HG03342 (cell line): ENCODE data around the gene ATP1A4.

Experiments used
- ATAC-seq: cut with Tn5 transposase; IDR thresholded peaks from one replicate; pipeline ENCODE4 v1.9.1; 2021; ENCODE audit warnings: mild to moderate bottlenecking, moderate library complexity; ENCODE audit not compliant: unreplicated experiment

Gene ATP1A4

GRCh38 chr1:160169553-160170399 lies 18.4 kb downstream of the ATP1A4 start:
- peak; percentile 74 for ATAC-seq

- ATAC-seq = no peak
Measured at GRCh38 chr1:160171354-160171753, 20.0 kb downstream of the ATP1A4 start.

GRCh38 chr1:160171980-160172379 lies 20.6 kb downstream of the ATP1A4 start:
- ATAC-seq = no peak

DNA sequence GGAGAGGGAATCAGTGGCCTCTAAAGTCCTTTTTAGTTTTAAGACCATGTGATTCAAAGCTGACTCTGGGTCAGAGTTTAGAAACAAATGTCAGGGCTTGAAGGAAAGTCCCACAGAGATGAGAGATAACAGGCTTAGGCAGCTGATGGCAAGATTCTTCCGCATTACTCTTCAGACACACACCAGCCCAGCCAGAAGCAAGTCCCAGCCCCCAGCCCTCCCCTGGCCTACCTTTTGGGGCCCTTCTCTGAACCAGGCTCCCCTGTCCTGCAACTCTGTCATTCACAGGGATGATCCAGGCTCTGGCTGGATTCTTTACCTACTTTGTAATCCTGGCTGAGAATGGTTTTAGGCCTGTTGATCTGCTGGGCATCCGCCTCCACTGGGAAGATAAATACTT lies 25.8 kb downstream of the ATP1A4 start:
- no peak for ATAC-seq

DNA sequence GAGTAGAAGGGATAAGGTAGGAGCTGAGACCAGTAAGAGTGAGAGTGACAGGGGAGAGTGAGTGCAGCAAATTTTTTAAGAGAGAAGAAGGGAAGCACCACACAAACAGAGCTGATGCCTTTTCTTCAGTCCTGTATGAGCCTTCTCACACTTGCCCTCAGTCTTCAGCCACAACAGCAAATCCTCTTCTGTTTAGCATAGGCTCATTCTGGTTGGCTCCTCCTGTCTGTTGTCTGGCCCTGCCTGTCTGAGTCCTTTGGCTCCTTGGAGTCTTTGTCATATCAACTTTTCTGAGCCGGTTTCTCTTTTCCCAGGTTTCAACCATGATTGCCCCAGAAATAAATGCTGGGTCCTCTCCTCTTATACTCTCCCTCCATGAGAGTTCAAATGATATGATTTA lies 26.3 kb downstream of the ATP1A4 start:
- ATAC-seq = no peak

GRCh38 chr1:160178731-160179130 lies 27.3 kb downstream of the ATP1A4 start:
- no peak for ATAC-seq

GRCh38 chr1:160179336-160179735 lies 27.9 kb downstream of the ATP1A4 start:
- no peak for ATAC-seq

GRCh38 chr1:160186246-160186645 lies 34.8 kb downstream of the ATP1A4 start:
- no peak for ATAC-seq

- ATAC-seq = no peak
Measured at GRCh38 chr1:160186729-160187128, 35.3 kb downstream of the ATP1A4 start.

DNA sequence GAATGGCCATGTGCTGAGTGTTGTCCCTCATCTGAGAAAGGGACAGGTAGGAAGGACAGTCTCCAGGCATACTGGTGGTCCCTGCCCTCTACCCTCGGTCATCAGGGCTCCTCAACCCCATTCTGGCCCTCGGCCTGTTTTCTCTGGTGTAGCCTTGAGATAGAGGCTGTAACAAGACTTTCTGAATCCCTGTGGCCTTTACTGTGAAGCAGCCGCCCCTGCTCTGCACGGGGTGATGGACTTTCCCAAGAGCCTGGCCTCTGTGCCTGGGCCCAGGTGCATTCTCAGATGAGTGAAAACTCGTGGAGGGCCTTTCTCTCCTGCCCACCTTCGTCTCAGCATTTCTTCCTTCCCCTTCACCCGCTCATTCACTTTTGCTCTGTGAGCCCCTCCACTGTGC lies 36.0 kb downstream of the ATP1A4 start:
- ATAC-seq = no peak

GRCh38 chr1:160188341-160188740 lies 36.9 kb downstream of the ATP1A4 start:
- ATAC-seq = no peak

DNA sequence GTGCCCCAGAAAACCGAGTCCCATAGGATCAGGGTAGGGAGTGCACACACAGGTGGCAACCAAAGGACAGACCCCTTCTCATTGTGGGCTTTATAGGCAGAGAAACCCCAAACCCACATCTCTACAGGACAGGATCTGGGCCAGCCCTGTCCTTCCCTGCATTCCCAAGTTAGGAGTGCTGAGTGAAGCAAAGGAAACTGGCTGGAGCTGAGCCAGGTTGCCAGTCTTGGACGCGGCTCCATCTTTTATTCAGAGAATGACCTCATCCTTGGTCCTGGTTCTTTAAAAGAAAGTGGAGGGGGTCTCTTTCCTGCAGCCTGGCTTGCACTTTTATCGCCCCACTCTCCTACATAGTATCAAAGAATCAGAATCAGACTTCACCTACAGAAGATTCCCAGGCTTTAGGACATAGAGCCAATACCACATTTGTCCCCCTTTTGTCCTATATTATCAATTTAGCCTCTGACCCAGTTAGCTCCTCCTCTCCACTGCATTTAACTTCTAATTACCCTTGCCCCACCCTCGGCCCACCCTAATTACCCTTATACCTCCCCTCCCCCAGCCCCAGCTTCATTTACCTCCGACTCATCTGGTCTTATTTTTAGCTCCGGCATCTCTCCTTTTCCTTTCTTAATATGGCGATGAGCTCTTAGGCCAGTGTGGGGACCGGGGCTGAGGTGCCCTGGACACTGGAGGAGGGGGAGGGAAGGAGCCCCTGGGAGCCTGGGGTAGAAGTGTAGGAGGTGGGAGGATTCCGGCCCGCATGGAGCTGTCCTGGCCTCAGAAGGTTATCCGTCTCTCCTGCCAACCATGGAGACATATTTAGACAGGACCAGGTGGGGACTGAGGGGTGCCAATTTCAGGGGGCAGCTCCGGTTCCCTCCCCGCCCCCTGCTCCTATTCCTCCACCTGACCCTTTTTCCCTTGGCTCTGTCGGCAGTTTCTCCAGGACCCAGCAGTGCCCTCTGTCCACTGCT lies 38.5 kb downstream of the ATP1A4 start, which contains the start of gene CASQ1:
Gene CASQ1, plus strand, starts transcription at position 927 of the 977 bp plus-strand sequence. CDS start 177 bp downstream, outside the sequence.
- no peak for ATAC-seq

- no peak for ATAC-seq
Measured at GRCh38 chr1:160191756-160192155, 40.4 kb downstream of the ATP1A4 start.

DNA sequence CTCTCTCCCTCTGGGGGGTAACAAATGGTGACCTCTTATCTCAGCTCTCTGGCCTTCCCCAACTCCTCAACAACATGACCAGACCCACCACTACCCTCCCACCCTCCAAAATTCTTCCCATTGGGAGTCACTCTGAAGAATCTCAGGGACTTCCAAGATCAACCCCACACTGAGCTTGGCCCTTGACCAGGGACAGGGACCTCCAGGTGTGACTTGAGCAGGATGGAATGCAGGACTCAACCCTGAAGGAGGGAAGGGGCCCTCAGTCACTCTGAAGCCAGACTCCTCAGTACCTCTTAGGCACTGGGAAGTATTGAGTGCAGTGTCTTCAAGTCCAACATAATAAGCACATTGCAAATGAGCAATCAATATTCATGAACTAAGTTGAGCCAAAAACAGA lies 40.8 kb downstream of the ATP1A4 start:
- ATAC-seq = no peak

DNA sequence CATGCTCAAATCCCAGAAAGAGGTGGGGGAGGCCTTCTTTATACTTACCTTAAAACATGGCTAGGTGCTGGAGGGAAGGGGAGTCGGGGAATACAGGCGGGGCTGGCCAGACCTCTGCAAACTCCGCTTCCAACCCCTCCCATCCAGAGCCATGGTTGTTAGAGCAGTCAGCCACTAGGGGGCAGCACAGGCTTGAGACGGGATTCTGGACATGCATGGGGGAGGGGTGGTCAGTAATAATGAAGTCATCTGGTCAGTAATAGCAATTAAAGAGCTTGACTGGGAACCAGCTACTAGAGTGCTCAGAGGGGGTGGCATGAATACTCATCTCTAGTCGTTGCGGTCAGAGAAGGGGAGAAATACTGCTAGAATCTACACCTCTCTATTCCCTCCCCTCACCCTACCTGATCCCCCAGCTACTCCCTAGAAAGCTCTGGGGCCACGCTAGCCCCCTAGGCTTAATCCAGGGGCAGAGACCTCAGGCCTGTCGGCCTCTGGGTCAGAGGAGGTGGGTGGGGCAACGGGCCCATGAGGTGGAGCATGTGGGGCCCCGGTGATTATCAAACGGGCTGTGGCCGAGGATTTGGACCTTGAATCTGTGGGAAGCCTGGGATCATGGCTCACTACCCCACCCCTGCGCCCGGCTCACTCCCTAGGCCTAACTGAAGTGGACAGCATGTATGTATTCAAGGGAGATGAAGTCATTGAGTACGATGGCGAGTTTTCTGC lies 41.9 kb downstream of the ATP1A4 start:
- ATAC-seq = peak; percentile 63

DNA sequence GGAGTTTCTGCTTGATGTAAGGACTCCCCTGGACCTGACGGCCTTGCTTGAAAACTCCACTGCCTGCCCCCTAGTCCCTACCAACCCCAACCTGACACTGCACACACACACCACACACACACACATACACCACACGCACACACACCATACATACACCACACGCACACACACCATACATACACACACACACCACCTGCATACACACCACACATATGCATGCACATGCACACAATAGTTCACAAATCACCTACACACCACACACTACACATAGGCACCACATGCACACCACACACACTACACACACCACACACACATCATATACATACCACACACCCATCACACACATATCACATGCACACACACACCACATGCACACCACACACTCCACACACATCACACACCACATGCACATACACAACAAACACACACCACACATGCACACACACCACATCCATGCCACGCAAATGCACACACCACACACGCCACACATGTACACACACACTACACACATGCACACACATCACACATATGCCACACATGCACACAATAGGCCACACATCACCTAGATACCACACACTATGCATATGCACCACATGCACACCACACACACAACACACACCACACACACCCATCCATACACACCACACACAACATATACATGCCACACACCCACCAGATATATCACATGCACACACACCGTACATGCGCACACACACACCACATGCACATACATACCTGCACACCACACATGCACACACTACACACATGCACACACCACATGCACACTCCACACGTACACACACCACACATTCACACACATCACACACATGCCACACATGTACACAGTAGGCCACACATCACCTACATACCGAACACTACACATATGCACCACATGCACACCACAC lies 42.7 kb downstream of the ATP1A4 start:
- ATAC-seq = no peak

GRCh38 chr1:160194737-160195059 lies 43.3 kb downstream of the ATP1A4 start:
- no peak for ATAC-seq

DNA sequence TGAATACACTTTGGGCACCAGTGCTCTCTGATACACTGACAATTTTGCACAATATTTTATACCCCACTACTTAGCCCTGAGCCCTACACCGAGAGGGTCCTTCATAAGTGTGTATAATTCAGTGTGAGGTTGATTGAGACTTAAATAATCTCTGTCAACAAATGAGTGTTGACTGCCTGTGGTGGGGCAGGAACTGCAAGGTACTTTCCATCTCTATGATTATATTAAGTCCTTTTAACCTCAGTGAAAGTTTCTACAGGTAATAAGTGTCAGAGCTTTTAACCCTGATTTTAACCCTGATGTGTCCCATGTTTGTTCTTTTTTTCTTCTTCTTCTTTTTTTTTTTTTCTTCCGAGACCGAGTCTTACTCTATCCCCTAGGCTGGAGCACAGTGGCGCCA lies 44.7 kb downstream of the ATP1A4 start:
- ATAC-seq = no peak

- no peak for ATAC-seq
Measured at GRCh38 chr1:160197231-160197630, 45.8 kb downstream of the ATP1A4 start.

GRCh38 chr1:160200786-160201185 lies 49.4 kb downstream of the ATP1A4 start:
- ATAC-seq = no peak
